T-cell (primary cell): ENCODE measurements around the gene SERINC2. TPM values are rescaled to one million over a fixed set of nuclear protein-coding genes. Genes with fewer than 3 reads are reported as not detected.
"Not testable (repeated sequence)": the region's sequence is repeated elsewhere in the genome, so short reads cannot be mapped to it uniquely, and the experiment has no call there.

ENCODE experiments used
- ATAC-seq, 4 experiments: fragments of 200-7000 bp in 3 of 4; fragments of 150-1000 bp in 1 of 4; cut with Tn5 transposase; replicated peaks in 1 of 4; 1 replicate in 3 of 4; 2 replicates in 1 of 4; pipeline ENCODE4 v1.10.0; 2021; ENCODE audit warnings: moderate library complexity in 3 of 4, mild to moderate bottlenecking in 2 of 4, moderate number of reproducible peaks in 1 of 4
- CTCF ChIA-PET, 2 donors: fragments of 300-600 bp; sonication (Branson Sonifier 250); formaldehyde crosslinking; loops; one replicate each; lab custom pipeline; 2022; ENCODE audit warnings: antibody characterized with exemption in 2 of 2; lab: Charles Lee
- POLR2A ChIA-PET, 2 donors: fragments of 300-600 bp; sonication (Branson Sonifier 250); formaldehyde crosslinking; loops; one replicate each; lab custom pipeline; 2022; ENCODE audit warnings: antibody characterized with exemption in 2 of 2; lab: Charles Lee
- DNase-seq, 35 experiments: peaks; one replicate each; pipeline versions ENCODE4 v3.0.0 to v3.0.0-alpha.2; 2013 to 2023
- H3K27ac ChIP-seq: one replicate; pipeline ENCODE4 v1.5.1; 2013; ENCODE audit warnings: low read length
- H3K27me3 ChIP-seq, 2 experiments: replicated peaks in 1 of 2; 1 replicate in 1 of 2; 2 replicates in 1 of 2; pipeline versions ENCODE4 v1.6.1 to v1.7.0; 2013; ENCODE audit warnings: low read length in 1 of 2, mixed read lengths in 1 of 2; ENCODE audit not compliant: control insufficient read depth in 2 of 2, insufficient read depth in 2 of 2; ENCODE audit errors: extremely low read depth in 1 of 2
- H3K36me3 ChIP-seq, 2 donors: 1 replicate in 1 of 2; 2 replicates in 1 of 2; pipeline versions ENCODE4 v1.6.1 to v1.7.0; 2013; ENCODE audit warnings: low read length in 1 of 2; ENCODE audit not compliant: control insufficient read depth in 2 of 2, insufficient read depth in 1 of 2; ENCODE audit errors: extremely low read depth in 1 of 2
- H3K4me1 ChIP-seq, 2 experiments: 1 replicate in 1 of 2; 2 replicates in 1 of 2; pipeline versions ENCODE4 v1.6.1 to v1.7.0; 2013; ENCODE audit warnings: low read length in 2 of 2, mixed read lengths in 1 of 2; ENCODE audit not compliant: insufficient read depth in 2 of 2, control insufficient read depth in 1 of 2; ENCODE audit errors: extremely low read depth in 1 of 2
- H3K4me3 ChIP-seq, 2 donors: 1 replicate in 1 of 2; 2 replicates in 1 of 2; pipeline versions ENCODE4 v1.5.1 to v1.7.0; 2013; ENCODE audit warnings: mild to moderate bottlenecking in 2 of 2, low read length in 1 of 2, moderate library complexity in 1 of 2; ENCODE audit not compliant: control insufficient read depth in 1 of 2; ENCODE audit errors: extremely low read depth in 1 of 2
- H3K9me3 ChIP-seq: 2 replicates; pipeline ENCODE4 v1.7.0; 2013
- H3K27ac Mint-ChIP-seq, 2 donors: one replicate each; pipeline ENCODE4 v1.8.0; 2020 to 2021; ENCODE audit warnings: mild to moderate bottlenecking in 2 of 2, mixed read lengths in 2 of 2
- H3K27me3 Mint-ChIP-seq, 2 donors: one replicate each; pipeline ENCODE4 v1.8.0; 2021 to 2022; ENCODE audit warnings: mixed read lengths in 2 of 2
- H3K36me3 Mint-ChIP-seq: one replicate; pipeline ENCODE4 v1.8.0; 2021; ENCODE audit warnings: mixed read lengths
- H3K4me1 Mint-ChIP-seq, 3 donors: one replicate each; pipeline ENCODE4 v1.8.0; 2020 to 2022; ENCODE audit warnings: mixed read lengths in 3 of 3, mild to moderate bottlenecking in 1 of 3
- H3K4me3 Mint-ChIP-seq, 3 donors: one replicate each; pipeline ENCODE4 v1.8.0; 2020 to 2022; ENCODE audit warnings: mild to moderate bottlenecking in 3 of 3, mixed read lengths in 3 of 3, moderate library complexity in 3 of 3
- H3K9me3 Mint-ChIP-seq, 3 donors: one replicate each; pipeline ENCODE4 v1.8.0; 2020 to 2022; ENCODE audit warnings: mixed read lengths in 3 of 3
- WGBS: methylation state at CpG from one replicate; pipeline ENCODE4 v1.1.5; 2013; ENCODE audit warnings: missing lambda C conversion rate; ENCODE audit not compliant: insufficient coverage; 5-methylcytosine and 5-hydroxymethylcytosine counted together
- total RNA-seq, 35 experiments: library from RNA in 6 of 35; stranded (reverse) in 6 of 35; fragments of 120-200 nt in 1 of 35; gene quantifications; one replicate each; pipeline versions ENCODE4 v1.2.1 to v1.2.4 and lab custom pipeline; 2013 to 2026

The SERINC2 gene
- total RNA-seq, 5 donors from 2014 or later (not counting 1 experiment from before 2014, with no cell fraction given) = 0.26 to 0.82 (median 0.36) TPM; not detected in 2

- H3K4me1 ChIP-seq = no peaks in the 10 kb centered on the region
- H3K9me3 ChIP-seq = no peaks in the 10 kb centered on the region
- no peak overlapping the region for H3K27ac ChIP-seq
- ChIA-PET CTCF (no interaction called here), POLR2A (no interaction called here)
- H3K36me3 ChIP-seq = no peaks in the 10 kb centered on the region
- Mint-ChIP-seq H3K27me3 (peaks cover 35 to 38% of the 10 kb centered on the region in 2 donors), H3K36me3 (no peaks in the 10 kb centered on the region), H3K4me3 (no peak overlapping the region), H3K27ac (no peak overlapping the region), H3K9me3 (no peaks in the 10 kb centered on the region), H3K4me1 (no peaks in the 10 kb centered on the region)
- DNase-seq (no peak), ATAC-seq (no peak)
- H3K4me3 ChIP-seq = no peak overlapping the region
- 60% methylated on average over 5 of the region's 6 CpGs for WGBS
- peaks cover 0 to 40% of the 10 kb centered on the region in 2 experiments for H3K27me3 ChIP-seq
Observed at GRCh38 chr1:31381394-31382294, 31.4 kb upstream of the SERINC2 start.

GRCh38 chr1:31382379-31382989 is 30.5 kb upstream of the SERINC2 start:
- H3K4me3 Mint-ChIP-seq = no peak overlapping the region
- H3K9me3 ChIP-seq = no peaks in the 10 kb centered on the region
- H3K27ac Mint-ChIP-seq = no peak overlapping the region
- CTCF ChIA-PET = no interaction called here
- H3K27me3 ChIP-seq = peaks cover 0 to 48% of the 10 kb centered on the region in 2 experiments
- ATAC-seq (no peak), DNase-seq (no peak)
- H3K27ac ChIP-seq = no peak overlapping the region
- H3K27me3 Mint-ChIP-seq = peaks cover 35 to 46% of the 10 kb centered on the region in 2 donors
- H3K9me3 Mint-ChIP-seq = no peaks in the 10 kb centered on the region
- no peaks in the 10 kb centered on the region for H3K4me1 ChIP-seq
- H3K36me3 Mint-ChIP-seq = no peaks in the 10 kb centered on the region
- H3K4me3 ChIP-seq = no peak overlapping the region
- no peaks in the 10 kb centered on the region for H3K4me1 Mint-ChIP-seq
- WGBS = 72% methylated on average over 2 of the region's 3 CpGs
- POLR2A ChIA-PET = no interaction called here
- H3K36me3 ChIP-seq = no peaks in the 10 kb centered on the region

- Mint-ChIP-seq H3K4me1 (no peaks in the 10 kb centered on the region), H3K27ac (no peak overlapping the region), H3K4me3 (no peak overlapping the region), H3K9me3 (no peaks in the 10 kb centered on the region), H3K36me3 (no peaks in the 10 kb centered on the region), H3K27me3 (peaks cover 43 to 50% of the 10 kb centered on the region in 2 donors)
- peaks cover 0 to 47% of the 10 kb centered on the region in 2 experiments for H3K27me3 ChIP-seq
- no peak overlapping the region for H3K4me3 ChIP-seq
- H3K36me3 ChIP-seq = no peaks in the 10 kb centered on the region
- no peaks in the 10 kb centered on the region for H3K9me3 ChIP-seq
- WGBS = no CpG with 5 or more reads among the region's 1 CpG
- POLR2A ChIA-PET = no interaction called here
- DNase-seq = no peak
- CTCF ChIA-PET = no interaction called here
- no peaks in the 10 kb centered on the region for H3K4me1 ChIP-seq
- H3K27ac ChIP-seq = no peak overlapping the region
- no peak for ATAC-seq
Observed at GRCh38 chr1:31383967-31384366, 29.0 kb upstream of the SERINC2 start.

- H3K27ac Mint-ChIP-seq, CTCF ChIA-PET, POLR2A ChIA-PET, H3K4me3 ChIP-seq, DNase-seq, H3K36me3 ChIP-seq, H3K9me3 Mint-ChIP-seq, H3K4me1 ChIP-seq, H3K4me1 Mint-ChIP-seq, H3K9me3 ChIP-seq, H3K4me3 Mint-ChIP-seq, H3K36me3 Mint-ChIP-seq, ATAC-seq, H3K27ac ChIP-seq: not testable (repeated sequence)
- H3K27me3 ChIP-seq = peaks cover 0 to 40% of the 10 kb centered on the region in 2 experiments
- H3K27me3 Mint-ChIP-seq = peaks cover 39 to 43% of the 10 kb centered on the region in 2 donors
- WGBS = 55% methylated on average over 8 of the region's 8 CpGs
Observed at GRCh38 chr1:31386576-31387243, 26.3 kb upstream of the SERINC2 start.

- POLR2A ChIA-PET = no interaction called here
- 69% methylated on average over 9 of the region's 10 CpGs for WGBS
- CTCF ChIA-PET = interaction anchor here in 1 of 2 donors (1.3 kb wide), 1 partner anchor 35 kb away, joined by 4 read pairs; no protein-coding TSS in a partner anchor
- H3K27me3 ChIP-seq = peaks cover 0 to 40% of the 10 kb centered on the region in 2 experiments
- no peak overlapping the region for H3K27ac ChIP-seq
- H3K27me3 Mint-ChIP-seq = peaks cover 32 to 34% of the 10 kb centered on the region in 2 donors
- H3K36me3 Mint-ChIP-seq = no peaks in the 10 kb centered on the region
- no peaks in the 10 kb centered on the region for H3K9me3 ChIP-seq
- no peaks in the 10 kb centered on the region for H3K4me1 ChIP-seq
- ATAC-seq (no peak), DNase-seq (no peak)
- no peak overlapping the region for H3K4me3 ChIP-seq
- H3K4me1 Mint-ChIP-seq = no peaks in the 10 kb centered on the region
- no peak overlapping the region for H3K4me3 Mint-ChIP-seq
- H3K27ac Mint-ChIP-seq = no peak overlapping the region
- H3K9me3 Mint-ChIP-seq = no peaks in the 10 kb centered on the region
- no peaks in the 10 kb centered on the region for H3K36me3 ChIP-seq
Observed at GRCh38 chr1:31387612-31388011, 25.4 kb upstream of the SERINC2 start.

GRCh38 chr1:31389616-31390015 is 23.4 kb upstream of the SERINC2 start:
- no peak for DNase-seq
- H3K36me3 ChIP-seq = no peaks in the 10 kb centered on the region
- no peak for ATAC-seq
- no peak overlapping the region for H3K27ac ChIP-seq
- ChIA-PET CTCF (no interaction called here), POLR2A (no interaction called here)
- H3K4me3 ChIP-seq = no peak overlapping the region
- no peaks in the 10 kb centered on the region for H3K9me3 ChIP-seq
- H3K36me3 Mint-ChIP-seq = no peaks in the 10 kb centered on the region
- peaks cover 4 to 5% (median 4%) of the 10 kb centered on the region in 3 donors for H3K4me1 Mint-ChIP-seq
- no peak overlapping the region for H3K4me3 Mint-ChIP-seq
- no peaks in the 10 kb centered on the region for H3K9me3 Mint-ChIP-seq
- no peak overlapping the region for H3K27ac Mint-ChIP-seq
- H3K27me3 ChIP-seq = peaks cover 0 to 27% of the 10 kb centered on the region in 2 experiments
- H3K27me3 Mint-ChIP-seq = peaks cover 21 to 22% of the 10 kb centered on the region in 2 donors
- WGBS = no CpG with 5 or more reads among the region's 7 CpGs
- peaks cover 2 to 5% of the 10 kb centered on the region in 2 experiments for H3K4me1 ChIP-seq
